PC-9 (cell line): ENCODE results near the gene RBP5.

ENCODE experiments used
- EZH2 ChIP-seq: fragments of 200-600 bp; sonication (generic); IDR thresholded peaks from 2 replicates; pipeline ENCODE4 v1.8.0; 2017; ENCODE audit warnings: antibody characterized with exemption, low read depth
- TF ChIP-seq, protein P1 (sequence below): fragments of 200-600 bp; sonication (generic); conservative IDR thresholded peaks from 2 replicates; pipeline ENCODE4 v1.6.1; 2017; ENCODE audit warnings: mixed run types, antibody characterized with exemption, mild to moderate bottlenecking, moderate library complexity

DNA sequence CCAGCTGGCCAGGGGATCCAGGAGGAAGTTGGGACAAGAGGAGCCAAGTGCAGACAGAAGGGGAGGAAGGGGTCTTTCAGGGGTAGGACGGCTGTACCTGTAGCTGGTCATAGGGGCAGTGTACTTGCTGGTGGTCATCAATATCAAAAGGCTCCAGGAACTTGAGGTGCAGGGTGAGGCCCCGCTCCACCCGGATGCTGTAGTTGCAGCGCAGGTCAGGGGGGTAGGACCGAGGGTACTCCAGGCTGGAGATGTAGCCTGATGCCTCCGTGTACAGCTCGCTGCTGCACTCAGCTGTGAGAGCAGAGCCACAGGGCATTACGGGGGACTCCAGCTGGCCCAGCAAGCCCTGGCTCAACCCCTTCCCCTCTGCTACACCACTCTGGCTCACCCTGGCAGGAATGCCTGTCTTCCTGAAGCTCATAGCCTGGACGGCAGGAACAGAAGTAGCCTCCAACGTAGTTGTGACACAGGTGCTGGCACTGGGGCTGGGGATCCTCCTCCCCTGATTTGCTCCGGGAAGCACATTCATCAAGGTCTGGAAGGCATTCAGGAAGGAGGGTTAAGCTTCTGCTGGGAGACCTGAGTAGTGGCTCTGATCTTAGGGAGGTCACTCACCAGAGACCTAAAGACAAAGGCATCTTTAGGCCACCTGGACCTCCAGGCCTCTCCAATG is 39.4 kb downstream of the RBP5 start:
- TF ChIP-seq, protein P1, sequence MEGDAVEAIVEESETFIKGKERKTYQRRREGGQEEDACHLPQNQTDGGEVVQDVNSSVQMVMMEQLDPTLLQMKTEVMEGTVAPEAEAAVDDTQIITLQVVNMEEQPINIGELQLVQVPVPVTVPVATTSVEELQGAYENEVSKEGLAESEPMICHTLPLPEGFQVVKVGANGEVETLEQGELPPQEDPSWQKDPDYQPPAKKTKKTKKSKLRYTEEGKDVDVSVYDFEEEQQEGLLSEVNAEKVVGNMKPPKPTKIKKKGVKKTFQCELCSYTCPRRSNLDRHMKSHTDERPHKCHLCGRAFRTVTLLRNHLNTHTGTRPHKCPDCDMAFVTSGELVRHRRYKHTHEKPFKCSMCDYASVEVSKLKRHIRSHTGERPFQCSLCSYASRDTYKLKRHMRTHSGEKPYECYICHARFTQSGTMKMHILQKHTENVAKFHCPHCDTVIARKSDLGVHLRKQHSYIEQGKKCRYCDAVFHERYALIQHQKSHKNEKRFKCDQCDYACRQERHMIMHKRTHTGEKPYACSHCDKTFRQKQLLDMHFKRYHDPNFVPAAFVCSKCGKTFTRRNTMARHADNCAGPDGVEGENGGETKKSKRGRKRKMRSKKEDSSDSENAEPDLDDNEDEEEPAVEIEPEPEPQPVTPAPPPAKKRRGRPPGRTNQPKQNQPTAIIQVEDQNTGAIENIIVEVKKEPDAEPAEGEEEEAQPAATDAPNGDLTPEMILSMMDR = no peak
- TF ChIP-seq EZH2 = no peak
